ENCODE results near the gene RHOT2.

RHOT2 gene

GRCh38 chr16:637081-638018, 30.6 kb upstream of the RHOT2 start:
- peak; percentile 41 for ATAC-seq

GRCh38 chr16:638034-638543, 29.8 kb upstream of the RHOT2 start:
- no peak overlapping the region for H3K27ac Mint-ChIP-seq
- no peak overlapping the region for H3K4me3 Mint-ChIP-seq

More at GRCh38 chr16:637081-638018, 30.6 kb upstream of the RHOT2 start:
- peak overlapping the region; percentile 87 for H3K4me3 Mint-ChIP-seq
- peaks cover 4% of the 10 kb centered on the region for H3K36me3 Mint-ChIP-seq (ENCODE audit: low read depth)
- no peaks in the 10 kb centered on the region for H3K9me3 Mint-ChIP-seq
- peaks cover 3% of the 10 kb centered on the region for H3K27me3 Mint-ChIP-seq
- peaks cover 9% of the 10 kb centered on the region for H3K4me1 Mint-ChIP-seq
- H3K27ac Mint-ChIP-seq, result peak overlapping the region; percentile 98
- DNase-seq, result peak; percentile 89

GRCh38 chr16:638836-639235, 29.1 kb upstream of the RHOT2 start:
- Mint-ChIP-seq H3K36me3 (ENCODE audit: low read depth) (peaks cover 4% of the 10 kb centered on the region), H3K4me1 (peaks cover 16% of the 10 kb centered on the region), H3K27me3 (peaks cover 3% of the 10 kb centered on the region), H3K9me3 (no peaks in the 10 kb centered on the region), H3K4me3 (no peak overlapping the region), H3K27ac (no peak overlapping the region)
- DNase-seq (no peak), ATAC-seq (no peak)

More at GRCh38 chr16:638034-638543, 29.8 kb upstream of the RHOT2 start:
- Mint-ChIP-seq H3K36me3 (ENCODE audit: low read depth) (peaks cover 4% of the 10 kb centered on the region), H3K9me3 (no peaks in the 10 kb centered on the region), H3K4me1 (peaks cover 13% of the 10 kb centered on the region), H3K27me3 (peaks cover 3% of the 10 kb centered on the region)
- ATAC-seq, result no peak
- DNase-seq, result no peak

GRCh38 chr16:640614-641013, 27.3 kb upstream of the RHOT2 start:
- no peak overlapping the region for H3K27ac Mint-ChIP-seq
- peaks cover 22% of the 10 kb centered on the region for H3K4me1 Mint-ChIP-seq
- H3K36me3 Mint-ChIP-seq (ENCODE audit: low read depth), result peaks cover 12% of the 10 kb centered on the region
- H3K4me3 Mint-ChIP-seq, result no peak overlapping the region
- H3K27me3 Mint-ChIP-seq, result peaks cover 3% of the 10 kb centered on the region
- no peak for ATAC-seq
- no peaks in the 10 kb centered on the region for H3K9me3 Mint-ChIP-seq
- no peak for DNase-seq

DNA sequence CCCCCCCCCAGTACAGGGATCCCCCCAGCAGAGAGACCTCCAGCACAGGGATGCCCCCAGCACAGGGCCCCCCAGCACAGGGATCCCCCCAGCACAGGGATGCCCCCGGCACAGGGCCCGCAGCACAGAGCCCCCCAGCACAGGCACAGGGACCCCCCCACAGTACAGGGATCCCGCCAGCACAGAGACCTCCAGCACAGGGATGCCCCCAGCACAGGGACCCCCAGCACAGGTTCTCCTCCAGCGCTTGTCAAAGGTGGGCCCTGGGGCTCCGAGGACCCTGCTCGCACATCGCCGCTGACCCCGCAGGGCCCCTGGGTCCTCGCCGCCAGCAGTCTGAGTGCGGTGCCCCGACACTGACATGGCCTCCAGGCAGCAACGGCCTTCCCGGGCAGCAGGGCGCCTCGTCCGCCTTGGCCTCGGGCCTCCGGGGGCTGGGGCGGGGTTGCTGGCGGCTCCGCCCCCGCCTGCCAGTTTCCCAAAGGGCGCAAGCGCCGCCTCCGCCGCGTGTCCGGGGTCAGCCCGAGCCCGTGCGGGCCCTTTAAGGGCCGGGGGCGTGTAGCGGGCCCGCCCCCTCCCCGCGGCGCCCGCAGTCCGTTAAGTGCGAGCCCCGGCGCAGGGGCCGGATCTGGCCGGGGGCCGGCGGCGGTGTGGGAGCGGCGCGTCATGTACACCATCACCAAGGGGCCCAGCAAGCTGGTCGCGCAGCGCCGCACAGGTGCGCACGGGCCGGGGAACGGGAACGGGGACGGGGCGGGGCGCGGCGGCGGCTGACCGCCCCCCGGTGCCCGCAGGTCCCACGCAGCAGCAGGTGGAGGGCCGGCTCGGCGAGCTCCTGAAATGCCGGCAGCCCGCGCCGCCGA, 26.4 kb upstream of the RHOT2 start, which contains the start of gene MCRIP2:
Gene MCRIP2 (plus strand): TSS at position 503 of the 863 bp plus-strand sequence. CDS start 164 bp downstream, at position 667.
- peaks cover 10% of the 10 kb centered on the region for H3K36me3 Mint-ChIP-seq (ENCODE audit: low read depth)
- peaks cover 3% of the 10 kb centered on the region for H3K27me3 Mint-ChIP-seq
- peak within 1 kb of the TSS; percentile 67 for H3K27ac Mint-ChIP-seq
- H3K4me1 Mint-ChIP-seq, result peaks cover 19% of the 10 kb centered on the region
- H3K9me3 Mint-ChIP-seq, result no peaks in the 10 kb centered on the region
- DNase-seq (peak; percentile 85), ATAC-seq (peak; percentile 55)
- peak within 1 kb of the TSS; percentile 80 for H3K4me3 Mint-ChIP-seq

DNA sequence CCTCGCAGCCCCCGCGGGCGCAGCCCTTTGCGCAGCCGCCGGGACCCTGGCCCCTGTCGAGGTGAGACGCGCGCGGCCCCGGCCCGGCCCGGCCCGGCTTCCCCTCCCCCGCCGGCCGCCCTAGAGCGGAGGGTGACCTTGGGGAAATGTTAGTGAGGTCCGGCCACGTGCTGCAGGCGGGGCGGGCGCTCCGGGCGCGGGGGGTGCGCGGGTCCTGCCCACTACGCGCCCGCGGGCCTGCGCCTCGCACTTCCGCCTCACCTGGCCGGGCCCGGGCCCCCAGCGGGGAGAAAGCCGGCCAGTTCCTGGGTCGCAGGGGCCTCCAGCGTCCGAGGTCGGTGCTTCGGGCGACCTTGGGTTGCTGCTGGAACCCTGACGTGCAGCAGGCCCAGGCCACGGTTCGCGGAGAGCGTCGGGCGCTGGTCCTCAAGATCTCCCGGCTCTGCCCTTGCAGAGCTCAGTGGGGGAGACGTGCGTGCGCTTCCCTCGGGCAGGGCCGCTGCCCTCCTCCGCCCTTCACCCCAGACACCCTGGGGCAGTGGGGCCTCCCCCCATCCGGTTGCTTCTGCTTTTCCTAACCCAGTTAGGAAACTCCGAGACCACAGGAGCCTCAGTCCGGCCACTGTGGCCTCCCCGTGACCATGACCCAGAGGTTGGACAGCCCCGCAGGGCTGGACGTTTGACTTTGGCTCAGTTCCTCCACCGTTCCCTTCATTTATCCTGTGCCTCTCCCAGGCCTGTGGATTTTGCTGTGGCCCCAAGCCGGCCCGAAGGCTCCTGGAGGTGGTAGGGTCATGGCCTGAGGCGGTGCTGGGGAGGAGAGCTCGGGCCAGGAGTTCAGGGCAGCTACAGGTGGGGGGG, 25.5 kb upstream of the RHOT2 start:
- H3K4me1 Mint-ChIP-seq, result peaks cover 16% of the 10 kb centered on the region
- H3K36me3 Mint-ChIP-seq (ENCODE audit: low read depth), result peaks cover 7% of the 10 kb centered on the region
- H3K9me3 Mint-ChIP-seq, result no peaks in the 10 kb centered on the region
- DNase-seq, result peak; percentile 50
- H3K27ac Mint-ChIP-seq, result peak overlapping the region; percentile 67
- peak overlapping the region; percentile 80 for H3K4me3 Mint-ChIP-seq
- H3K27me3 Mint-ChIP-seq, result no peaks in the 10 kb centered on the region
- peak; percentile 38 for ATAC-seq

GRCh38 chr16:643050-643368, 24.9 kb upstream of the RHOT2 start:
- ATAC-seq (no peak), DNase-seq (no peak)
- H3K4me1 Mint-ChIP-seq, result peaks cover 16% of the 10 kb centered on the region
- H3K27ac Mint-ChIP-seq, result peak overlapping the region; percentile 67
- no peaks in the 10 kb centered on the region for H3K9me3 Mint-ChIP-seq
- no peaks in the 10 kb centered on the region for H3K27me3 Mint-ChIP-seq
- peak overlapping the region; percentile 80 for H3K4me3 Mint-ChIP-seq
- H3K36me3 Mint-ChIP-seq (ENCODE audit: low read depth), result peaks cover 7% of the 10 kb centered on the region

DNA sequence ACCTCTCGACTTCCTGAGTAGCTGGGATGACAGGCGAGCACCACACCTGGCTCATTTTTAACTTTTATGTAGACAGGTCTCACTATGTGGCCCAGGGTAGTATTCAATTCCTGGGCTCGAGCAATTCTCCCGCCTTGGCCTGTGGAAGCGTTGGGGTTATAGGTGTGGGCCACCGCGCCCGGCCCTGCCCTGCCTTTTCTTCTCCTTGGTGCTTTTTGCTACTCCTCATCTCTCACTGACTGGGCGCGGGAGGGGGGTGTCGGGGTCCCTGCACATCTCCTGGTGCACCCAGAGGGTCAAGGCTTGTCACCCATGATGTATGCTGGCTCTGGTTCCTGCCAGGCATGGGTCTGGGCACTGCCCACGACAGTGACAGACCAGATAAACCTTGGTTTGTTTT, 23.4 kb upstream of the RHOT2 start:
- Mint-ChIP-seq H3K27me3 (no peaks in the 10 kb centered on the region), H3K9me3 (no peaks in the 10 kb centered on the region), H3K4me3 (peak overlapping the region; percentile 80), H3K36me3 (ENCODE audit: low read depth) (peaks cover 9% of the 10 kb centered on the region), H3K4me1 (peaks cover 20% of the 10 kb centered on the region), H3K27ac (no peak overlapping the region)
- no peak for DNase-seq
- ATAC-seq, result no peak

DNA sequence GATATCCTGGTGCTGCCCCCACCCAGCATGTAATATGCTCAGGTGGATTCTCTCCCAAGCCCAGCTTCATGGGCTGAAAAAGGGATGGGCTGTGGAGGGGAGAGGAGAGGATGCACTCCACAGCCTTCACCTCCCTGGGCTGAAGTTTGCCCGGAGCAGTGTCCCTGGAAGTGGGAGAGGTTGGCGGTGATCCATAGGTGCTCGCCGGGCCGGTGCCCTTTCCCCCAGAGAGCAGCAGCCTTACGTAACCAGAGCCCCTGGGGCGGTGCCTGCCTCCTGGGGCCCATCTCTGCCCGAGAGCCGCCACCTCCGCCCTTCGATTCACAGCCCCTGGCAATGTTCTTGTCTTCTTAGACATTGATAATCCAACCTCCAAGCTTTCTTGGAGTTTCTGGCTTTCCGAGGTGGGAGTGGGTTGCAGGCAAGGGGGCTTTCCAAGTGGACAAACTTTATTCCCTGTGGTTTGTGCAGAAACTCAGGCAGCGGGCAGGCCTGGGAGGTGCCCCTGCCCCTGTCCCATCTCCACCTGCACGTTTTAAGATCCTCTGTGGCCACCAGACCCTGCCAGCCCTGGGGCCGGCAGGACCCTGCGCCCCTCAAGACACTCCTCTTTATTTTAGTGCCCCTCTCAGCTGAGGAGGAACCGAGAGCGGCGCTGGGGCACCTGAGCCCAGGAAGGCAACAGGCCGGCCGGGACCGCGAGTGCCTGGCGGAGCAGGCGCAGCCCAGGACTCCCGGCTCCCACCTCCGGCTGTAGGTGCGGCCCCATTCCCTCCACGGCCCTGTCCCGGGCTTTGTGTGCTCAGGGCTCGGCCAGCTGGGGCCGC, 21.9 kb upstream of the RHOT2 start:
- H3K27ac Mint-ChIP-seq, result no peak overlapping the region
- ATAC-seq (no peak), DNase-seq (no peak)
- no peaks in the 10 kb centered on the region for H3K9me3 Mint-ChIP-seq
- peaks cover 24% of the 10 kb centered on the region for H3K4me1 Mint-ChIP-seq
- no peak overlapping the region for H3K4me3 Mint-ChIP-seq
- H3K27me3 Mint-ChIP-seq, result no peaks in the 10 kb centered on the region
- H3K36me3 Mint-ChIP-seq (ENCODE audit: low read depth), result peaks cover 9% of the 10 kb centered on the region

- no peak for ATAC-seq
- no peak overlapping the region for H3K27ac Mint-ChIP-seq
- H3K4me1 Mint-ChIP-seq, result peaks cover 24% of the 10 kb centered on the region
- H3K4me3 Mint-ChIP-seq, result no peak overlapping the region
- no peaks in the 10 kb centered on the region for H3K9me3 Mint-ChIP-seq
- peaks cover 9% of the 10 kb centered on the region for H3K36me3 Mint-ChIP-seq (ENCODE audit: low read depth)
- no peaks in the 10 kb centered on the region for H3K27me3 Mint-ChIP-seq
- no peak for DNase-seq
Observed at GRCh38 chr16:646679-647172, 21.2 kb upstream of the RHOT2 start.

GRCh38 chr16:647173-647902, 20.6 kb upstream of the RHOT2 start:
- Mint-ChIP-seq H3K4me3 (peak overlapping the region; percentile 6), H3K27ac (no peak overlapping the region), H3K27me3 (no peaks in the 10 kb centered on the region), H3K4me1 (peaks cover 24% of the 10 kb centered on the region), H3K36me3 (ENCODE audit: low read depth) (peaks cover 9% of the 10 kb centered on the region), H3K9me3 (no peaks in the 10 kb centered on the region)
- no peak for DNase-seq
- no peak for ATAC-seq

DNA sequence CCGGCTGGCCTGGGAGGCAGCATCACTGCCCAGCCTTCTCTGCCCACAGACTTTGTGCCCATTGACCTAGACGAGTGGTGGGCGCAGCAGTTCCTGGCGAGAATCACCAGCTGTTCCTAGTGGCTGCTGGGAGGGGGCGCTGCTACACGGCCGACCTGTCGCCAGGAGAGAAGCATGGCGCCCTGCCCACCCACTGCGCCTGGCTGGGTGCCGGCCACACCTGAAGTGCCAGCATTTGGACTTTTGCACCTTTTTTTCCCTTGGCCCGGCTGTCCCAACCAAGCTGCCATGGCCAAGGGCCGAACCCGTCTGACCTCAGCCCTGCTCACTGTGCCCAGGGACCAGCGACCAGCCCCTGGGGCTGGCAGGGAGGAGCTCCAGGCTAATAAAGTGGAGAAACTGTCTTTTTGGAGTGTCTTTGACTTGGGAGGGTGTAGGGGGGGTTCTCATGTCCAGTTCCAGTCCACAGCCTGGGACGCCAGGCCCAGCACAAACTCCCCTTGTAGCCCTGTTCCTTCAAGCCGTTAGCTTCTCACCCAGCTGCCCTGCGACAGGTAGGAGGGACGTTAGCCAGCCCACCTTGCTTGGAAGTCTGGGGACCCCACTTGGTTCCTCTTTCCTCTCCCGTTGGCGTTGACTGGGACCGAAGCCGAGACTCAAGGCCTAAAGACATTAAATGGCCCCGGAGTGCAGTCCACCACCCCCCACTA, 19.7 kb upstream of the RHOT2 start:
- DNase-seq, result peak; percentile 75
- H3K27me3 Mint-ChIP-seq, result no peaks in the 10 kb centered on the region
- H3K9me3 Mint-ChIP-seq, result no peaks in the 10 kb centered on the region
- ATAC-seq, result peak; percentile 38
- peak overlapping the region; percentile 83 for H3K4me3 Mint-ChIP-seq
- H3K4me1 Mint-ChIP-seq, result peaks cover 21% of the 10 kb centered on the region
- peak overlapping the region; percentile 83 for H3K27ac Mint-ChIP-seq
- H3K36me3 Mint-ChIP-seq (ENCODE audit: low read depth), result peaks cover 11% of the 10 kb centered on the region

Measured in activated naive CD8-positive, alpha-beta T cell treated with anti-CD3 and anti-CD28 coated beads, Interleukin-2, amount 50 U/mL, for 24 hours (primary cell).